ENCODE results near the gene KCNN1.

DNA sequence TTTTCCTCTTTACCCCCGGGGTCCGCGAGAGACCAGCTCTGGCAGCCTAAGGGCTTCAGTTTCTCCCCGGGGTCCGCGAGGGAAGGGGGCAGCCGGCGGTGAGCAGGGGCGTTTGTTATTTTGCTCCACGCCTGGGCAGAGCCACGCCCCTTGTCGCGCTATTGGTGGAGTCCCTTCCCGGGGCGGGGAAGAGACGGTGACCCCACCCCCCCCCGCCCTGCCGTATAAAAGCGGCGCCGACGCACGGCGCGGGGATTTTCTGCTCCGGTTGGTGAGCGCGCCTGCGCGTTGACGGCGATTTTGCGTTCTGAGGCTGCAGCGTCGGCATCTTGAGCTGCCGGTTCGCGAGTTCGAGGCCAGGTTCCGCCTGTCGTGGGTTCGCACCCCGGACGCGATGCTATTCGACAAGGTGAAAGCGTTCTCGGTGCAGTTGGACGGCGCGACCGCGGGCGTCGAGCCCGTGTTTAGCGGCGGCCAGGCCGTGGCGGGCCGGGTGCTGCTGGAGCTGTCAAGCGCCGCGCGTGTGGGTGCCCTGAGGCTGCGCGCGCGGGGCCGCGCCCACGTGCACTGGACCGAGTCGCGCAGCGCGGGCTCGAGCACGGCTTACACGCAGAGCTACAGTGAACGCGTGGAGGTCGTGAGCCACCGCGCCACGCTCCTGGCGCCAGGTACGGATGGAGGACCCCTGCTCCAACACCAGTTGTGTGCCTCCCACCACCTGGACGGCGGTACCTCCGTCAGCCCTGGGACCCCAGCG, 41.2 kb downstream of the KCNN1 start, which contains the start of gene ARRDC2:
- TF ChIP-seq, protein P1, sequence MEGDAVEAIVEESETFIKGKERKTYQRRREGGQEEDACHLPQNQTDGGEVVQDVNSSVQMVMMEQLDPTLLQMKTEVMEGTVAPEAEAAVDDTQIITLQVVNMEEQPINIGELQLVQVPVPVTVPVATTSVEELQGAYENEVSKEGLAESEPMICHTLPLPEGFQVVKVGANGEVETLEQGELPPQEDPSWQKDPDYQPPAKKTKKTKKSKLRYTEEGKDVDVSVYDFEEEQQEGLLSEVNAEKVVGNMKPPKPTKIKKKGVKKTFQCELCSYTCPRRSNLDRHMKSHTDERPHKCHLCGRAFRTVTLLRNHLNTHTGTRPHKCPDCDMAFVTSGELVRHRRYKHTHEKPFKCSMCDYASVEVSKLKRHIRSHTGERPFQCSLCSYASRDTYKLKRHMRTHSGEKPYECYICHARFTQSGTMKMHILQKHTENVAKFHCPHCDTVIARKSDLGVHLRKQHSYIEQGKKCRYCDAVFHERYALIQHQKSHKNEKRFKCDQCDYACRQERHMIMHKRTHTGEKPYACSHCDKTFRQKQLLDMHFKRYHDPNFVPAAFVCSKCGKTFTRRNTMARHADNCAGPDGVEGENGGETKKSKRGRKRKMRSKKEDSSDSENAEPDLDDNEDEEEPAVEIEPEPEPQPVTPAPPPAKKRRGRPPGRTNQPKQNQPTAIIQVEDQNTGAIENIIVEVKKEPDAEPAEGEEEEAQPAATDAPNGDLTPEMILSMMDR (IDR thresholded peaks at IDR 0.05) = no peak
- TF ChIP-seq POLR2A (IDR thresholded peaks at IDR 0.05) = peak; percentile 8

All from testis (tissue), 2 donors.